Trophoblast cell (in vitro differentiated cells and primary cell): Measurements from ENCODE around the gene IGFBPL1.

Experiments used
- DNase-seq, 2 donors: peaks; one replicate each; pipeline ENCODE4 v3.0.0-alpha.2; 2016
- H2AFZ ChIP-seq: 2 replicates; pipeline ENCODE4 v1.6.1; 2013; ENCODE audit warnings: low read length, moderate library complexity, mild to moderate bottlenecking; ENCODE audit not compliant: insufficient read depth, poor library complexity
- H2AK5ac ChIP-seq: 2 replicates; pipeline ENCODE4 v1.6.1; 2013; ENCODE audit warnings: mild to moderate bottlenecking, low read length
- H2BK120ac ChIP-seq: 2 replicates; pipeline ENCODE4 v1.6.1; 2013; ENCODE audit warnings: low read length, mild to moderate bottlenecking, moderate library complexity; ENCODE audit not compliant: insufficient read depth, poor library complexity
- H2BK12ac ChIP-seq: 2 replicates; pipeline ENCODE4 v1.6.1; 2013; ENCODE audit warnings: mild to moderate bottlenecking, low read length, moderate library complexity
- H2BK5ac ChIP-seq: 2 replicates; pipeline ENCODE4 v1.6.1; 2013; ENCODE audit warnings: low read length, low read depth, moderate library complexity, mild to moderate bottlenecking; ENCODE audit not compliant: poor library complexity
- H3K14ac ChIP-seq: 2 replicates; pipeline ENCODE4 v1.6.1; 2013; ENCODE audit warnings: mild to moderate bottlenecking, low read length
- H3K18ac ChIP-seq: 2 replicates; pipeline ENCODE4 v1.6.1; 2013; ENCODE audit warnings: mild to moderate bottlenecking, low read length
- H3K23ac ChIP-seq: 2 replicates; pipeline ENCODE4 v1.6.1; 2013; ENCODE audit warnings: low read length
- H3K27ac ChIP-seq: 2 replicates; pipeline ENCODE4 v1.5.1; 2013; ENCODE audit warnings: low read depth, mild to moderate bottlenecking, inconsistent platforms, low read length, moderate library complexity
- H3K27me3 ChIP-seq: 2 replicates; pipeline ENCODE4 v1.6.1; 2013; ENCODE audit warnings: inconsistent platforms, mild to moderate bottlenecking, low read length, moderate library complexity; ENCODE audit not compliant: insufficient read depth
- H3K36me3 ChIP-seq, 2 experiments: 1 replicate in 1 of 2; 2 replicates in 1 of 2; pipeline ENCODE4 v1.6.1; 2013; ENCODE audit warnings: low read length in 2 of 2, mild to moderate bottlenecking in 2 of 2, moderate library complexity in 1 of 2; ENCODE audit not compliant: insufficient read depth in 2 of 2, control insufficient read depth in 1 of 2
- H3K4ac ChIP-seq: 2 replicates; pipeline ENCODE4 v1.6.1; 2013; ENCODE audit warnings: low read depth, mild to moderate bottlenecking, low read length, moderate library complexity
- H3K4me1 ChIP-seq, 2 experiments: 1 replicate in 1 of 2; 2 replicates in 1 of 2; pipeline ENCODE4 v1.6.1; 2013; ENCODE audit warnings: low read length in 2 of 2, mild to moderate bottlenecking in 2 of 2, moderate library complexity in 1 of 2; ENCODE audit not compliant: insufficient read depth in 2 of 2, control insufficient read depth in 1 of 2
- H3K4me2 ChIP-seq: 2 replicates; pipeline ENCODE4 v1.6.1; 2013; ENCODE audit warnings: inconsistent platforms, mild to moderate bottlenecking, low read length, moderate library complexity
- H3K4me3 ChIP-seq: 2 replicates; pipeline ENCODE4 v1.5.1; 2013; ENCODE audit warnings: mild to moderate bottlenecking, low read depth, low read length, inconsistent platforms
- H3K79me1 ChIP-seq: one replicate; pipeline ENCODE4 v1.6.1; 2013; ENCODE audit warnings: low read length
- H3K79me2 ChIP-seq: 2 replicates; pipeline ENCODE4 v1.6.1; 2013; ENCODE audit warnings: low read length, mild to moderate bottlenecking; ENCODE audit not compliant: control insufficient read depth, insufficient read depth, poor library complexity
- H3K9ac ChIP-seq: 2 replicates; pipeline ENCODE4 v1.6.1; 2013; ENCODE audit warnings: mild to moderate bottlenecking, low read length
- H3K9me3 ChIP-seq: 2 replicates; pipeline ENCODE4 v1.6.1; 2013; ENCODE audit warnings: low read depth, mild to moderate bottlenecking, control low read depth, inconsistent platforms, low read length; ENCODE audit not compliant: insufficient read depth
- H4K12ac ChIP-seq: 2 replicates; pipeline ENCODE4 v1.6.1; 2013; ENCODE audit warnings: low read depth, mild to moderate bottlenecking, low read length, moderate library complexity
- H4K8ac ChIP-seq: 2 replicates; pipeline ENCODE4 v1.6.1; 2013; ENCODE audit warnings: low read depth, mild to moderate bottlenecking, low read length, moderate library complexity
- H4K91ac ChIP-seq: one replicate; pipeline ENCODE4 v1.6.1; 2013; ENCODE audit warnings: low read depth, mild to moderate bottlenecking, low read length, moderate library complexity
- WGBS: extraction: QIAGEN DNeasy Blood & Tissue Kit; methylation state at CpG from one replicate; pipeline ENCODE4 v1.1.7; 2013; ENCODE audit warnings: missing lambda C conversion rate; ENCODE audit not compliant: insufficient read length, insufficient coverage; ENCODE audit errors: extremely low coverage; 5-methylcytosine and 5-hydroxymethylcytosine counted together

IGFBPL1 gene

GRCh38 chr9:38392235-38393127, 31.8 kb downstream of the IGFBPL1 start, which contains the start of gene ALDH1B1:
Gene ALDH1B1, plus strand, starts transcription at chr9:38392702. Its CDS starts 3,047 bp downstream, at chr9:38395749.
- no CpG with 5 or more reads among the region's 58 CpGs for WGBS
- H3K4me2 ChIP-seq, result peak within 1 kb of the TSS; percentile 98

GRCh38 chr9:38391278-38392118, 32.8 kb downstream of the IGFBPL1 start:
- Histone ChIP-seq H3K79me1 (peaks cover 5% of the 10 kb centered on the region), H4K91ac (no peak overlapping the region), H2AK5ac (no peak overlapping the region), H3K9me3 (peaks cover 5% of the 10 kb centered on the region), H3K4ac (no peak overlapping the region), H3K79me2 (peaks cover 5% of the 10 kb centered on the region), H4K8ac (no peak overlapping the region), H3K27ac (no peak overlapping the region), H3K9ac (no peak overlapping the region), H3K27me3 (no peaks in the 10 kb centered on the region), H2BK5ac (no peak overlapping the region), H3K4me3 (no peak overlapping the region), H3K4me1 (peaks cover 5 to 8% of the 10 kb centered on the region in 2 experiments), H4K12ac (no peak overlapping the region), H2BK12ac (no peak overlapping the region), H2AFZ (no peak overlapping the region), H2BK120ac (no peak overlapping the region), H3K14ac (no peak overlapping the region), H3K18ac (no peak overlapping the region), H3K4me2 (no peak overlapping the region), H3K36me3 (peaks cover 8 to 10% of the 10 kb centered on the region in 2 experiments), H3K23ac (no peak overlapping the region)
- no peak for DNase-seq
- WGBS, result no CpG with 5 or more reads among the region's 18 CpGs

More at GRCh38 chr9:38392235-38393127, 31.8 kb downstream of the IGFBPL1 start, which contains the start of gene ALDH1B1:
- H3K27me3 ChIP-seq, result no peaks in the 10 kb centered on the region
- H2AFZ ChIP-seq, result peak within 1 kb of the TSS; percentile 61
- peak within 1 kb of the TSS; percentile 26 for H2AK5ac ChIP-seq
- H2BK120ac ChIP-seq, result peak within 1 kb of the TSS; percentile 70
- H4K8ac ChIP-seq, result peak within 1 kb of the TSS; percentile 87
- peak within 1 kb of the TSS; percentile 51 for H2BK12ac ChIP-seq
- peak within 1 kb of the TSS; percentile 58 for H4K91ac ChIP-seq
- H3K79me2 ChIP-seq, result peaks cover 5% of the 10 kb centered on the region
- peak within 1 kb of the TSS; percentile 46 for H4K12ac ChIP-seq
- peak within 1 kb of the TSS; percentile 79 for H3K4me3 ChIP-seq
- H3K9me3 ChIP-seq, result peaks cover 5% of the 10 kb centered on the region
- no peak within 1 kb of the TSS for H3K27ac ChIP-seq
- peak within 1 kb of the TSS; percentile 94 for H3K9ac ChIP-seq
- H3K4me1 ChIP-seq, result peaks cover 5 to 8% of the 10 kb centered on the region in 2 experiments
- no peak within 1 kb of the TSS for H3K23ac ChIP-seq
- H3K36me3 ChIP-seq, result peaks cover 16% of the 10 kb centered on the region in 2 experiments
- peak within 1 kb of the TSS; percentile 23 for H3K4ac ChIP-seq
- H3K14ac ChIP-seq, result peak within 1 kb of the TSS; percentile 67
- peak within 1 kb of the TSS; percentile 11 for H2BK5ac ChIP-seq
- H3K18ac ChIP-seq, result peak within 1 kb of the TSS; percentile 77
- peak; percentile 96 for DNase-seq
- peaks cover 5% of the 10 kb centered on the region for H3K79me1 ChIP-seq

GRCh38 chr9:38390851-38391250, 33.4 kb downstream of the IGFBPL1 start:
- no peak overlapping the region for H4K8ac ChIP-seq
- no peak overlapping the region for H2BK5ac ChIP-seq
- H3K9ac ChIP-seq, result no peak overlapping the region
- H3K4me2 ChIP-seq, result no peak overlapping the region
- DNase-seq, result no peak
- H3K27ac ChIP-seq, result no peak overlapping the region
- no peak overlapping the region for H4K91ac ChIP-seq
- peaks cover 5% of the 10 kb centered on the region for H3K79me1 ChIP-seq
- H2BK12ac ChIP-seq, result no peak overlapping the region
- no peaks in the 10 kb centered on the region for H3K27me3 ChIP-seq
- no peak overlapping the region for H3K4me3 ChIP-seq
- H3K14ac ChIP-seq, result no peak overlapping the region
- no CpG with 5 or more reads among the region's 5 CpGs for WGBS
- peaks cover 5 to 8% of the 10 kb centered on the region in 2 experiments for H3K4me1 ChIP-seq
- peaks cover 5% of the 10 kb centered on the region for H3K79me2 ChIP-seq
- no peak overlapping the region for H2AK5ac ChIP-seq
- H3K4ac ChIP-seq, result no peak overlapping the region
- no peak overlapping the region for H2BK120ac ChIP-seq
- no peak overlapping the region for H4K12ac ChIP-seq
- no peak overlapping the region for H2AFZ ChIP-seq
- H3K9me3 ChIP-seq, result peaks cover under 1% of the 10 kb centered on the region
- no peak overlapping the region for H3K23ac ChIP-seq
- no peak overlapping the region for H3K18ac ChIP-seq
- H3K36me3 ChIP-seq, result peaks cover 2 to 3% of the 10 kb centered on the region in 2 experiments

GRCh38 chr9:38390442-38390841, 33.8 kb downstream of the IGFBPL1 start:
- Histone ChIP-seq H3K79me2 (peaks cover 5% of the 10 kb centered on the region), H3K27ac (no peak overlapping the region), H3K9ac (no peak overlapping the region), H3K9me3 (peaks cover 3% of the 10 kb centered on the region), H3K27me3 (no peaks in the 10 kb centered on the region), H3K18ac (no peak overlapping the region), H2BK5ac (no peak overlapping the region), H4K8ac (no peak overlapping the region), H4K12ac (no peak overlapping the region), H2AK5ac (no peak overlapping the region), H3K4me1 (peaks cover 5 to 8% of the 10 kb centered on the region in 2 experiments), H2AFZ (no peak overlapping the region), H3K23ac (no peak overlapping the region), H4K91ac (no peak overlapping the region), H3K14ac (no peak overlapping the region), H3K79me1 (peaks cover 5% of the 10 kb centered on the region), H2BK12ac (no peak overlapping the region), H2BK120ac (no peak overlapping the region), H3K36me3 (no peaks in the 10 kb centered on the region), H3K4me3 (no peak overlapping the region), H3K4ac (no peak overlapping the region), H3K4me2 (no peak overlapping the region)
- no peak for DNase-seq
- whole genome bisulfite sequencing, result no CpG with 5 or more reads among the region's 1 CpG
